NCI-H1417 treated with DMSO at 0.1 percent for 48 hours (cell line): ENCODE results near the gene LNPK.
"Not testable (repeated sequence)": the region's sequence is repeated elsewhere in the genome, so short reads cannot be mapped to it uniquely, and the experiment has no call there.

Experiments used
- DNase-seq: peaks from one replicate; lab custom pipeline; 2025; lab: John Stamatoyannopoulos, UW

Gene LNPK

GRCh38 chr2:175966839-175967238 is 35.2 kb downstream of the LNPK start:
- DNase-seq = no peak

- no peak for DNase-seq
These were observed 36.3 kb downstream of the LNPK start for GRCh38 chr2:175965773-175966172.

GRCh38 chr2:175964195-175964594 is 37.9 kb downstream of the LNPK start:
- no peak for DNase-seq

- not testable (repeated sequence) for DNase-seq
These were observed 38.9 kb downstream of the LNPK start for GRCh38 chr2:175963171-175963570.

- no peak for DNase-seq
These were observed 44.2 kb downstream of the LNPK start for GRCh38 chr2:175957845-175958244.

- DNase-seq = no peak
These were observed 46.9 kb downstream of the LNPK start for GRCh38 chr2:175955136-175955535.

- DNase-seq = no peak
These were observed 51.6 kb downstream of the LNPK start for GRCh38 chr2:175950512-175950911.

- DNase-seq = no peak
These were observed 53.9 kb downstream of the LNPK start for GRCh38 chr2:175948191-175948590.

GRCh38 chr2:175947073-175947472 is 55.0 kb downstream of the LNPK start:
- DNase-seq = no peak

- no peak for DNase-seq
These were observed 60.4 kb downstream of the LNPK start for GRCh38 chr2:175941699-175942098.

- no peak for DNase-seq
These were observed 64.9 kb downstream of the LNPK start for GRCh38 chr2:175937216-175937615.

- no peak for DNase-seq
These were observed 66.5 kb downstream of the LNPK start for GRCh38 chr2:175935289-175936181.

GRCh38 chr2:175932675-175933074 is 69.4 kb downstream of the LNPK start:
- no peak for DNase-seq

GRCh38 chr2:175931805-175932204 is 70.3 kb downstream of the LNPK start:
- no peak for DNase-seq

- DNase-seq = no peak
These were observed 71.6 kb downstream of the LNPK start for GRCh38 chr2:175930504-175930903.

- DNase-seq = no peak
These were observed 72.2 kb downstream of the LNPK start for GRCh38 chr2:175929850-175930249.

GRCh38 chr2:175926272-175926671 is 75.8 kb downstream of the LNPK start:
- no peak for DNase-seq

- DNase-seq = no peak
These were observed 79.9 kb downstream of the LNPK start for GRCh38 chr2:175922160-175922559.

GRCh38 chr2:175918935-175919334 is 83.1 kb downstream of the LNPK start:
- no peak for DNase-seq

GRCh38 chr2:175914846-175915245 is 87.2 kb downstream of the LNPK start:
- no peak for DNase-seq

GRCh38 chr2:175913849-175914743 is 88.0 kb downstream of the LNPK start:
- DNase-seq = not testable (repeated sequence)

- not testable (repeated sequence) for DNase-seq
These were observed 88.8 kb downstream of the LNPK start for GRCh38 chr2:175913267-175913666.

GRCh38 chr2:175904035-175904434 is 98.0 kb downstream of the LNPK start:
- no peak for DNase-seq
